Gastrocnemius medialis (tissue), 4 donors: ENCODE measurements around the gene RFPL3. TPM values are rescaled to one million over a fixed set of nuclear protein-coding genes. Genes with fewer than 3 reads are reported as not detected.

Experiments used
- ATAC-seq, 2 donors: fragments of 150-250 bp; one replicate each; pipeline ENCODE4 v1.9.1; 2016
- DNase-seq, 2 donors: peaks; one replicate each; pipeline ENCODE4 v3.0.0-alpha.2; 2019
- H3K27ac ChIP-seq, 4 donors: fragments of 200-600 bp; sonication (generic); 1 replicate in 1 of 4; 2 replicates in 3 of 4; pipeline ENCODE4 v1.5.1; 2016 to 2018; ENCODE audit warnings: mild to moderate bottlenecking in 2 of 4, moderate library complexity in 1 of 4
- H3K27me3 ChIP-seq, 3 donors: fragments of 200-600 bp; sonication (generic) in 2 of 3; 1 replicate in 1 of 3; 2 replicates in 2 of 3; pipeline versions ENCODE4 v1.5.1 to v1.6.0; 2016 to 2019; ENCODE audit warnings: mild to moderate bottlenecking in 1 of 3, moderate library complexity in 1 of 3
- H3K36me3 ChIP-seq, 2 donors: fragments of 200-600 bp; sonication (generic) in 1 of 2; one replicate each; pipeline ENCODE4 v1.5.1; 2017 to 2018
- H3K4me1 ChIP-seq, 2 donors: fragments of 200-600 bp; sonication (generic) in 1 of 2; one replicate each; pipeline ENCODE4 v1.5.1; 2016 to 2017; ENCODE audit warnings: mild to moderate bottlenecking in 2 of 2
- H3K4me3 ChIP-seq, 4 donors: fragments of 200-600 bp; sonication (generic) in 3 of 4; 1 replicate in 1 of 4; 2 replicates in 3 of 4; pipeline ENCODE4 v1.5.1; 2016 to 2019; ENCODE audit warnings: mild to moderate bottlenecking in 2 of 4
- H3K9me3 ChIP-seq, 3 donors: fragments of 200-600 bp; sonication (generic) in 2 of 3; 1 replicate in 1 of 3; 2 replicates in 2 of 3; pipeline ENCODE4 v1.5.1; 2016 to 2019
- POLR2A ChIP-seq, 2 donors: fragments of 450-650 bp; IDR thresholded peaks; one replicate each; pipeline ENCODE4 v1.6.1; 2017; ENCODE audit warnings: antibody characterized with exemption in 2 of 2, mild to moderate bottlenecking in 2 of 2, moderate library complexity in 2 of 2
- in situ Hi-C, 4 donors: fragments of 200-750 bp; cut with MboI; loops; one replicate each; pipeline versions ENCODE4 v1.15.0 to v1.8.0; 2017; ENCODE audit warnings: low sequenced_read_pairs in 4 of 4
- intact Hi-C: fragments of 100-400 bp; cut with DNase I; formaldehyde crosslinking; loops from one replicate; pipeline ENCODE4 v1.15.1; 2023; ENCODE audit warnings: low total_unique reads
- total RNA-seq, 4 donors: library from RNA; depleted of rRNA; stranded (reverse); fragments of >200 nt; gene quantifications; one replicate each; pipeline versions ENCODE4 v1.1.0 to v1.2.3, GENCODE V29; 2016
- TF ChIP-seq, protein P1 (sequence below), 5 experiments: fragments of 450-650 bp in 3 of 5; fragments of 200-600 bp in 2 of 5; sonication (generic) in 2 of 5; IDR thresholded peaks in 4 of 5; conservative IDR thresholded peaks in 1 of 5; 1 replicate in 4 of 5; 2 replicates in 1 of 5; pipeline ENCODE4 v1.5.1; 2016 to 2019; ENCODE audit warnings: antibody characterized with exemption in 5 of 5, mild to moderate bottlenecking in 3 of 5, moderate library complexity in 3 of 5

RFPL3 gene
- total RNA-seq, 4 donors from 2014 or later, result not detected

DNA sequence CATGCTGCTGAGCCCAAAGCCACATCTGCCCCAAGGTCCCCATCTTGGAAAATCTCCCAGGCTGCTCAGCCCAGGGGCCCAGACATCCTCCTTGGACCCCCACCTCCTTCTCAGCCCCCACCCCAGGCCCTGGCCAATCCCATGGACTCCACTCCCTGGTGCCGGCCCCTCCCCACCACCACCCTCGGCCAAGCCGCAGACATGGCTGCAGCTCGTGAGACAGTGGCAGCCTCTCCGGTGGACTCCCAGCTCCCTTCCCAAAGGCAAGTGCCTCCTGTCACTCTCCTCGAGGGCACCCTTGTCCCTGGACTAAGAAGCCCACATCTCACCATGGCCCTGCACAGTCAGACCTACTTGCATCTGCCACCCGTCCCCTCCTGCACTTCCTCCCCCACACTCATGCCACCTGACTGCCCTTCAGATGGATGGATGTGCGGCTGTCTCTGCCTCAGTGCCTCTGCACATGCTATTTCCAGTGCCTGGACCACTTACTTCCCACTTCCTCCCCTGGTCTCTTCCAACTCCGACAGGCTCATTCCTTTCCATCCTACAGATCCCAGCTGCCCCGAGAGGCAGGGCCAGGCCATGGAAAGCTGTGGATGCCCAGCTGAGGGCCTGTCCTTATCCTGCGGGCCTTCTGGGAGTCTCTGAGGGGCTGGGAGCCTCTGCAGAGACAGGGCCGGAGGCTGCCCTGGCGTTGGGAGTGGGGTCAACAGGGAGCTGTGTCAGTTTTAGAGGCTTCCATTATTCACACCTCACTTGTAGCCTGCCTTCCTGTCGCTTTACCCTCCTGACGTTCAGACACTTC, 25.5 kb upstream of the RFPL3 start:
- in situ Hi-C loops (loop anchor here in 1 of 4 donors (25.0 kb wide), 1 partner anchor 95 kb away; no protein-coding TSS in a partner anchor), intact Hi-C loops (no loop called here)
- DNase-seq (no peak), ATAC-seq (no peak)
- Histone ChIP-seq H3K36me3 (no peaks in the 10 kb centered on the region), H3K4me1 (no peaks in the 10 kb centered on the region), H3K9me3 (no peaks in the 10 kb centered on the region), H3K4me3 (no peak overlapping the region), H3K27me3 (peaks cover 0 to 3% (median 0%) of the 10 kb centered on the region in 3 donors), H3K27ac (no peak overlapping the region)
- TF ChIP-seq, protein P1, sequence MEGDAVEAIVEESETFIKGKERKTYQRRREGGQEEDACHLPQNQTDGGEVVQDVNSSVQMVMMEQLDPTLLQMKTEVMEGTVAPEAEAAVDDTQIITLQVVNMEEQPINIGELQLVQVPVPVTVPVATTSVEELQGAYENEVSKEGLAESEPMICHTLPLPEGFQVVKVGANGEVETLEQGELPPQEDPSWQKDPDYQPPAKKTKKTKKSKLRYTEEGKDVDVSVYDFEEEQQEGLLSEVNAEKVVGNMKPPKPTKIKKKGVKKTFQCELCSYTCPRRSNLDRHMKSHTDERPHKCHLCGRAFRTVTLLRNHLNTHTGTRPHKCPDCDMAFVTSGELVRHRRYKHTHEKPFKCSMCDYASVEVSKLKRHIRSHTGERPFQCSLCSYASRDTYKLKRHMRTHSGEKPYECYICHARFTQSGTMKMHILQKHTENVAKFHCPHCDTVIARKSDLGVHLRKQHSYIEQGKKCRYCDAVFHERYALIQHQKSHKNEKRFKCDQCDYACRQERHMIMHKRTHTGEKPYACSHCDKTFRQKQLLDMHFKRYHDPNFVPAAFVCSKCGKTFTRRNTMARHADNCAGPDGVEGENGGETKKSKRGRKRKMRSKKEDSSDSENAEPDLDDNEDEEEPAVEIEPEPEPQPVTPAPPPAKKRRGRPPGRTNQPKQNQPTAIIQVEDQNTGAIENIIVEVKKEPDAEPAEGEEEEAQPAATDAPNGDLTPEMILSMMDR (IDR thresholded peaks at IDR 0.05 in 4 of 5, conservative IDR thresholded peaks at IDR 0.05 in 1 of 5), result no peak

DNA sequence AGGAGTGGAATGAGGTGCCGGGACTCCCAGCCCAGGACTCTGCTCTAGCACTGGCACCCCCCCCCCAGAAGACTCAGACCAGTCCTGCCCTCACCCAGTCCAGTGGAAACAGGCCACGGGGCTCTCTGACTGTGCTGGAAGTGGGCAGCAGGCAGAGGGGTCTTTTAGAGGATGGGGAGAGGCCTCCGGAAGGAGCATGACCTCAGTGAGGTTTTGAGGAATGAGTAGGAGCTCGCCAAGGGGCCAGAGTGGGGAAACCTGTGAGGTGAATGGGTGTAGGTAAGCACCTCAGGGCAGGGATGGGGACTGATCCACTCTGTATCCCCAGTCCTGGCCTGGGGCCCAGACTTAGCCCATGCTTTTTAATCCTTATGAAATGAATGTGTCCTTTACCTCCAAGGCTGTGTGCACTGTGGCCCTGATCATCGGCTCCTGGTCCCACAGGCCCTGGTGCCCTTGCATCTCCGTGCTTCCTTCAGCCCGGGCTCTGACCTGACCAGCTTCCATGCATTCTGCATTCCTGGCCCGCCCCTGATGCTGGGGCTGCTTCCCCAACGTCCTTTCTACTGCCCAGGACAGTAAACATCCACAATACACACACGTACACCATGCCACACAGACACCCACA, 24.4 kb upstream of the RFPL3 start:
- TF ChIP-seq, protein P1 (IDR thresholded peaks at IDR 0.05 in 4 of 5, conservative IDR thresholded peaks at IDR 0.05 in 1 of 5), result no peak
- no peak for TF ChIP-seq POLR2A (IDR thresholded peaks at IDR 0.05)
- intact Hi-C loops, result no loop called here
- DNase-seq (no peak), ATAC-seq (no peak)
- peaks cover 0 to 3% (median 0%) of the 10 kb centered on the region in 3 donors for H3K27me3 ChIP-seq
- no peaks in the 10 kb centered on the region for H3K36me3 ChIP-seq
- H3K4me3 ChIP-seq, result no peak overlapping the region
- H3K27ac ChIP-seq, result no peak overlapping the region
- no peaks in the 10 kb centered on the region for H3K9me3 ChIP-seq
- no peaks in the 10 kb centered on the region for H3K4me1 ChIP-seq
- in situ Hi-C loops, result loop anchor here in 1 of 4 donors (25.0 kb wide), 1 partner anchor 96 kb away; no protein-coding TSS in a partner anchor

DNA sequence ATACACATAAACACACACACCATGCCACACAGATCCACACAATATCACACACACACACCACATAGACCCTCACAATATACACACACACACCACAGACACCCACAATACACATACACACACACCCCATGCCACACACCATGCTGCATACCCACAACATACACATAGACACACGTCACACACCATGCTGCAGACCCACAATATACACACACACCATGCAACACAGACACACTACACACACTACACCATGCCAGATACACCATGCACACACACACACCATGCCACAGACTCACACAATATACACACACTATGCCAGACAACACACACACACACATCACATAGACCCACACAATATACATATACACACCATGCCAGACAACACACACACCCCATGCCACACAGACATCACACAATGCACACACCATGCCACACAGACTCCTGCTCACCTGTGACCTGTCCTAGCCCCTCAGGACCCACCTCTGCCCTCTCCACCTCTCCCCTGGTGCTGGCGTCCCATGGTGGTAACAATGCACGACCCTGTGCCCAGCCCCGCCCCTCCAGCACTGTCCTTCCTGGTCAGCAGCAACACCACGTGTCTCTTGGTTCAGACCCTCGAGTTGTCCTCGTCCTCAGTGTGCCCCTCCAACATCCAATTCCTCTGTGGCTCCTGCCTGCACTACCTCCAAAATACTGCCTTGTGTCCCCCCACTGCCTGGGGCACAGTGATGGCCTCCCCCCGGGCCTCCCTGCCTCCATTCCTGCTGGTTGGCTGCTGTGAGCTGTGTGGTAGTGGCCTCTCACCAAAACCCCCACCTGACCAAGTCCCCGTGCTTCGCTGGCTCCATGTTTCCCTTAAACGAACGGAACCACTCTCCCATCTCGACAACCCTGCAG, 23.7 kb upstream of the RFPL3 start:
- Histone ChIP-seq H3K9me3 (no peaks in the 10 kb centered on the region), H3K27me3 (peaks cover 0 to 3% (median 0%) of the 10 kb centered on the region in 3 donors), H3K4me1 (no peaks in the 10 kb centered on the region), H3K27ac (no peak overlapping the region), H3K4me3 (no peak overlapping the region), H3K36me3 (no peaks in the 10 kb centered on the region)
- ATAC-seq, result no peak
- DNase-seq, result no peak
- TF ChIP-seq, protein P1 (IDR thresholded peaks at IDR 0.05 in 4 of 5, conservative IDR thresholded peaks at IDR 0.05 in 1 of 5), result no peak
- no peak for TF ChIP-seq POLR2A (IDR thresholded peaks at IDR 0.05)
- in situ Hi-C loops (loop anchor here in 1 of 4 donors (25.0 kb wide), 1 partner anchor 97 kb away; no protein-coding TSS in a partner anchor), intact Hi-C loops (no loop called here)

DNA sequence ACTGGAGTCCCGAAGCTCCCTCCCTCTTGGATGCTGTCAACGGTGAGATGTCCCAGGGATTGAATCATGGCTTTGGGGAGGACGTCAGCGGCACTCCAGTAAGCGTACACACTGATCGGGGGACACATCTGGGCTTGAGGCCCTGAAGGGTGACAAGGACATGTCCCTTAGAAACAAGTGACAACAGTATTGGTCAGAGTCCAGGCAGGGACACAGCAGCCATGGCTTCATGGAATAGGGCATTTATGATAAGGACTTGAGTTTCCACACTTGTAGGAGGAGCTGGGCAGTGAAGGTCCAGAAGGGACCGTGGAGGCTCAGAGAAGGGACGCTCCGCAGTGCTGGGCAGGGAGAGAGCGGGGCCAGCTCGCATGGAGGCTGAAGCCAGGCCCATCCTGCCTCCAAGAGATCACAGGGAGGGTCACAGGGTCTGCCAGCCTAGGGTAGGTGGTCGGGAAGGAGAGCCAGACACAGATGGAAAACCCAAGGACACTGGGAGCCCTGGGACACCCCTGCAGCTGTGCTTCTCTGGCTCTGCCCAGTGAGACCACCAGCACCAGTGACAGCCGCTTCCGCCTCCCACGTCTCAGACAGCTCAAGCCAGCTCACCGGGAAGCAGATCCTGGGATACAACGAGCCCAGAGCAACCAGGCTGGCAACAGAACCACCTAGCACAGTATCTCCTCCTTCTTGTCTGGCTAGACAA, 22.9 kb upstream of the RFPL3 start:
- ATAC-seq (no peak), DNase-seq (no peak)
- H3K4me3 ChIP-seq, result no peak overlapping the region
- no peaks in the 10 kb centered on the region for H3K9me3 ChIP-seq
- TF ChIP-seq, protein P1 (IDR thresholded peaks at IDR 0.05 in 4 of 5, conservative IDR thresholded peaks at IDR 0.05 in 1 of 5), result no peak
- no peak for TF ChIP-seq POLR2A (IDR thresholded peaks at IDR 0.05)
- peaks cover 0 to 3% (median 0%) of the 10 kb centered on the region in 3 donors for H3K27me3 ChIP-seq
- intact Hi-C loops, result no loop called here
- H3K36me3 ChIP-seq, result no peaks in the 10 kb centered on the region
- no peak overlapping the region for H3K27ac ChIP-seq
- in situ Hi-C loops, result loop anchor here in 1 of 4 donors (25.0 kb wide), 1 partner anchor 98 kb away; no protein-coding TSS in a partner anchor
- H3K4me1 ChIP-seq, result no peaks in the 10 kb centered on the region
